ENCODE measurements around the gene KIF7. TPM values are rescaled to one million over a fixed set of nuclear protein-coding genes. Genes with fewer than 3 reads are reported as not detected.
"Not testable (repeated sequence)": the region's sequence is repeated elsewhere in the genome, so short reads cannot be mapped to it uniquely, and the experiment has no call there.

KIF7 gene
- total RNA-seq (2012; rRNA removed): 8.7 and 10.1 TPM in 2 replicates

GRCh38 chr15:89654847-89655805, at the start of gene KIF7:
TSS of gene KIF7 (minus strand) at chr15:89655467. CDS start at chr15:89652930, 2,537 bp downstream.
- Histone ChIP-seq H3K4me1 (ENCODE audit: control insufficient read depth, insufficient read depth, low read length) (peaks cover 22% of the 10 kb centered on the region), H3K9me3 (replicated peaks; ENCODE audit: low read length) (no peaks in the 10 kb centered on the region), H3K27me3 (ENCODE audit: control insufficient read depth, insufficient read depth, low read length) (no peaks in the 10 kb centered on the region), H3K9ac (ENCODE audit: low read depth, low read length) (peak within 1 kb of the TSS; percentile 91), H3K36me3 (ENCODE audit: insufficient read depth, low read length) (peaks cover 6% of the 10 kb centered on the region), H3K4me3 (ENCODE audit: low read length) (peak within 1 kb of the TSS; percentile 78), H3K4me2 (ENCODE audit: low read length) (peak within 1 kb of the TSS; percentile 92)

- Histone ChIP-seq H3K4me2 (ENCODE audit: low read length) (no peak overlapping the region), H3K9ac (ENCODE audit: low read depth, low read length) (no peak overlapping the region), H3K4me1 (ENCODE audit: control insufficient read depth, insufficient read depth, low read length) (no peaks in the 10 kb centered on the region), H3K9me3 (replicated peaks; ENCODE audit: low read length) (no peaks in the 10 kb centered on the region), H3K36me3 (ENCODE audit: insufficient read depth, low read length) (no peaks in the 10 kb centered on the region), H3K4me3 (ENCODE audit: low read length) (no peak overlapping the region), H3K27me3 (ENCODE audit: control insufficient read depth, insufficient read depth, low read length) (peaks cover 74% of the 10 kb centered on the region)
Observed at GRCh38 chr15:89704411-89704810, 49.1 kb upstream of the KIF7 start.

GRCh38 chr15:89695198-89695597, 39.9 kb upstream of the KIF7 start:
- peaks cover 29% of the 10 kb centered on the region for H3K27me3 ChIP-seq (ENCODE audit: control insufficient read depth, insufficient read depth, low read length)
- H3K36me3 ChIP-seq (ENCODE audit: insufficient read depth, low read length): no peaks in the 10 kb centered on the region
- H3K9me3 ChIP-seq (replicated peaks; ENCODE audit: low read length): no peaks in the 10 kb centered on the region
- no peak overlapping the region for H3K4me3 ChIP-seq (ENCODE audit: low read length)
- H3K9ac ChIP-seq (ENCODE audit: low read depth, low read length): no peak overlapping the region
- no peaks in the 10 kb centered on the region for H3K4me1 ChIP-seq (ENCODE audit: control insufficient read depth, insufficient read depth, low read length)
- no peak overlapping the region for H3K4me2 ChIP-seq (ENCODE audit: low read length)

- H3K4me2 ChIP-seq (ENCODE audit: low read length): no peak overlapping the region
- no peak overlapping the region for H3K9ac ChIP-seq (ENCODE audit: low read depth, low read length)
- H3K27me3 ChIP-seq (ENCODE audit: control insufficient read depth, insufficient read depth, low read length): peaks cover 16% of the 10 kb centered on the region
- H3K4me1 ChIP-seq (ENCODE audit: control insufficient read depth, insufficient read depth, low read length): no peaks in the 10 kb centered on the region
- no peaks in the 10 kb centered on the region for H3K36me3 ChIP-seq (ENCODE audit: insufficient read depth, low read length)
- H3K4me3 ChIP-seq (ENCODE audit: low read length): no peak overlapping the region
- no peaks in the 10 kb centered on the region for H3K9me3 ChIP-seq (replicated peaks; ENCODE audit: low read length)
Observed at GRCh38 chr15:89693696-89694095, 38.4 kb upstream of the KIF7 start.

GRCh38 chr15:89693091-89693490, 37.8 kb upstream of the KIF7 start:
- peaks cover 12% of the 10 kb centered on the region for H3K27me3 ChIP-seq (ENCODE audit: control insufficient read depth, insufficient read depth, low read length)
- no peaks in the 10 kb centered on the region for H3K9me3 ChIP-seq (replicated peaks; ENCODE audit: low read length)
- no peaks in the 10 kb centered on the region for H3K4me1 ChIP-seq (ENCODE audit: control insufficient read depth, insufficient read depth, low read length)
- H3K36me3 ChIP-seq (ENCODE audit: insufficient read depth, low read length): no peaks in the 10 kb centered on the region
- H3K9ac ChIP-seq (ENCODE audit: low read depth, low read length): no peak overlapping the region
- H3K4me2 ChIP-seq (ENCODE audit: low read length): no peak overlapping the region
- H3K4me3 ChIP-seq (ENCODE audit: low read length): no peak overlapping the region

- H3K4me3 ChIP-seq (ENCODE audit: low read length): peak within 1 kb of the TSS; percentile 93
- no peaks in the 10 kb centered on the region for H3K36me3 ChIP-seq (ENCODE audit: insufficient read depth, low read length)
- peak within 1 kb of the TSS; percentile 70 for H3K9ac ChIP-seq (ENCODE audit: low read depth, low read length)
- H3K4me2 ChIP-seq (ENCODE audit: low read length): peak within 1 kb of the TSS; percentile 95
- H3K9me3 ChIP-seq (replicated peaks; ENCODE audit: low read length): no peaks in the 10 kb centered on the region
- no peaks in the 10 kb centered on the region for H3K4me1 ChIP-seq (ENCODE audit: control insufficient read depth, insufficient read depth, low read length)
- H3K27me3 ChIP-seq (ENCODE audit: control insufficient read depth, insufficient read depth, low read length): peaks cover 6% of the 10 kb centered on the region
Observed at GRCh38 chr15:89690276-89691218, 35.3 kb upstream of the KIF7 start, which contains the start of the genes PEX11A and WDR93. TSS of gene PEX11A (minus strand) at chr15:89690754. CDS start at chr15:89690632, 122 bp downstream. TSS of gene WDR93 (plus strand) at chr15:89690811. CDS start at chr15:89701747, 10,936 bp downstream.

GRCh38 chr15:89689930-89690275, 34.6 kb upstream of the KIF7 start:
- not testable (repeated sequence) for H3K27me3 ChIP-seq (ENCODE audit: control insufficient read depth, insufficient read depth, low read length); H3K4me1 ChIP-seq (ENCODE audit: control insufficient read depth, insufficient read depth, low read length); H3K9me3 ChIP-seq (replicated peaks; ENCODE audit: low read length); H3K36me3 ChIP-seq (ENCODE audit: insufficient read depth, low read length)
- Histone ChIP-seq H3K4me3 (ENCODE audit: low read length) (peak overlapping the region; percentile 93), H3K9ac (ENCODE audit: low read depth, low read length) (peak overlapping the region; percentile 70), H3K4me2 (ENCODE audit: low read length) (peak overlapping the region; percentile 95)

GRCh38 chr15:89686522-89686921, 31.3 kb upstream of the KIF7 start:
- Histone ChIP-seq H3K36me3 (ENCODE audit: insufficient read depth, low read length) (peaks cover 4% of the 10 kb centered on the region), H3K9me3 (replicated peaks; ENCODE audit: low read length) (no peaks in the 10 kb centered on the region), H3K27me3 (ENCODE audit: control insufficient read depth, insufficient read depth, low read length) (no peaks in the 10 kb centered on the region), H3K9ac (ENCODE audit: low read depth, low read length) (no peak overlapping the region), H3K4me2 (ENCODE audit: low read length) (no peak overlapping the region), H3K4me3 (ENCODE audit: low read length) (no peak overlapping the region), H3K4me1 (ENCODE audit: control insufficient read depth, insufficient read depth, low read length) (no peaks in the 10 kb centered on the region)

GRCh38 chr15:89685995-89686394, 30.7 kb upstream of the KIF7 start:
- peaks cover 4% of the 10 kb centered on the region for H3K4me1 ChIP-seq (ENCODE audit: control insufficient read depth, insufficient read depth, low read length)
- peaks cover 4% of the 10 kb centered on the region for H3K36me3 ChIP-seq (ENCODE audit: insufficient read depth, low read length)
- H3K9me3 ChIP-seq (replicated peaks; ENCODE audit: low read length): no peaks in the 10 kb centered on the region
- H3K4me3 ChIP-seq (ENCODE audit: low read length): no peak overlapping the region
- no peak overlapping the region for H3K9ac ChIP-seq (ENCODE audit: low read depth, low read length)
- no peak overlapping the region for H3K4me2 ChIP-seq (ENCODE audit: low read length)
- no peaks in the 10 kb centered on the region for H3K27me3 ChIP-seq (ENCODE audit: control insufficient read depth, insufficient read depth, low read length)

GRCh38 chr15:89681146-89681545, 25.9 kb upstream of the KIF7 start:
- Histone ChIP-seq H3K27me3 (ENCODE audit: control insufficient read depth, insufficient read depth, low read length) (no peaks in the 10 kb centered on the region), H3K36me3 (ENCODE audit: insufficient read depth, low read length) (peaks cover 4% of the 10 kb centered on the region), H3K4me3 (ENCODE audit: low read length) (no peak overlapping the region), H3K4me2 (ENCODE audit: low read length) (no peak overlapping the region), H3K4me1 (ENCODE audit: control insufficient read depth, insufficient read depth, low read length) (peaks cover 21% of the 10 kb centered on the region), H3K9me3 (replicated peaks; ENCODE audit: low read length) (no peaks in the 10 kb centered on the region), H3K9ac (ENCODE audit: low read depth, low read length) (no peak overlapping the region)

- no peak overlapping the region for H3K9ac ChIP-seq (ENCODE audit: low read depth, low read length)
- peaks cover 21% of the 10 kb centered on the region for H3K4me1 ChIP-seq (ENCODE audit: control insufficient read depth, insufficient read depth, low read length)
- no peaks in the 10 kb centered on the region for H3K27me3 ChIP-seq (ENCODE audit: control insufficient read depth, insufficient read depth, low read length)
- H3K9me3 ChIP-seq (replicated peaks; ENCODE audit: low read length): no peaks in the 10 kb centered on the region
- H3K4me3 ChIP-seq (ENCODE audit: low read length): no peak overlapping the region
- peak overlapping the region; percentile 56 for H3K4me2 ChIP-seq (ENCODE audit: low read length)
- peaks cover 4% of the 10 kb centered on the region for H3K36me3 ChIP-seq (ENCODE audit: insufficient read depth, low read length)
Observed at GRCh38 chr15:89680282-89680873, 25.1 kb upstream of the KIF7 start.
